Liver (tissue), 9 donors: ENCODE results near the gene HOXB9. TPM values are rescaled to one million over a fixed set of nuclear protein-coding genes. Genes with fewer than 3 reads are reported as not detected.

Experiments
- DNase-seq: peaks from one replicate; pipeline ENCODE4 v3.0.0-alpha.2; 2017; ENCODE audit warnings: low spot score
- H3K27ac ChIP-seq, 2 donors: one replicate each; pipeline ENCODE4 v1.7.0; 2013; ENCODE audit warnings: inconsistent platforms in 2 of 2, low read length in 2 of 2, control low read depth in 1 of 2, low read depth in 1 of 2, mild to moderate bottlenecking in 1 of 2
- H3K27me3 ChIP-seq, 4 donors: one replicate each; pipeline versions ENCODE4 v1.6.1 to v1.7.0; 2013; ENCODE audit warnings: low read length in 3 of 4, inconsistent platforms in 1 of 4, mild to moderate bottlenecking in 1 of 4, moderate library complexity in 1 of 4; ENCODE audit not compliant: control insufficient read depth in 4 of 4, insufficient read depth in 4 of 4
- H3K36me3 ChIP-seq, 4 donors: one replicate each; pipeline versions ENCODE4 v1.6.1 to v1.7.0; 2013; ENCODE audit warnings: low read length in 3 of 4, mild to moderate bottlenecking in 3 of 4, low read depth in 1 of 4, moderate library complexity in 1 of 4; ENCODE audit not compliant: control insufficient read depth in 4 of 4, insufficient read depth in 3 of 4
- H3K4me1 ChIP-seq, 4 donors: one replicate each; pipeline versions ENCODE4 v1.6.1 to v1.7.0; 2013; ENCODE audit warnings: low read length in 3 of 4, mild to moderate bottlenecking in 3 of 4, moderate library complexity in 1 of 4; ENCODE audit not compliant: control insufficient read depth in 4 of 4, insufficient read depth in 4 of 4
- H3K4me3 ChIP-seq, 3 donors: one replicate each; pipeline versions ENCODE4 v1.6.1 to v1.7.0; 2013; ENCODE audit warnings: low read length in 3 of 3, control low read depth in 1 of 3, low read depth in 1 of 3, mild to moderate bottlenecking in 1 of 3
- H3K9ac ChIP-seq, 2 donors: one replicate each; pipeline ENCODE4 v1.7.0; 2013; ENCODE audit warnings: low read length in 2 of 2, mild to moderate bottlenecking in 2 of 2, moderate library complexity in 2 of 2, control low read depth in 1 of 2, low read depth in 1 of 2
- H3K9me3 ChIP-seq, 4 donors: one replicate each; pipeline versions ENCODE4 v1.6.1 to v1.7.0; 2013; ENCODE audit warnings: low read length in 3 of 4; ENCODE audit not compliant: control insufficient read depth in 4 of 4
- ATF3 ChIP-seq: IDR thresholded peaks from 2 replicates; pipeline ENCODE4 v1.6.1; 2016; ENCODE audit warnings: antibody characterized with exemption
- CTCF ChIP-seq: fragments of 150-350 bp; IDR thresholded peaks from 2 replicates; pipeline ENCODE4 v1.5.1; 2017; ENCODE audit warnings: improper control_type of control experiment, low read depth, low read length; ENCODE audit not compliant: missing input control
- EGR1 ChIP-seq, 2 donors: IDR thresholded peaks; 2 replicates each; pipeline ENCODE4 v1.6.1; 2016 to 2018; ENCODE audit warnings: antibody characterized with exemption in 2 of 2, low read depth in 2 of 2
- FOXA1 ChIP-seq: IDR thresholded peaks from 2 replicates; pipeline ENCODE4 v1.6.1; 2016; ENCODE audit warnings: antibody characterized with exemption
- FOXA2 ChIP-seq: IDR thresholded peaks from 2 replicates; pipeline ENCODE4 v1.6.1; 2016; ENCODE audit warnings: antibody characterized with exemption
- GABPA ChIP-seq, 2 donors: IDR thresholded peaks in 1 of 2; conservative IDR thresholded peaks in 1 of 2; 2 replicates each; pipeline ENCODE4 v1.6.1; 2016; ENCODE audit warnings: antibody characterized with exemption in 2 of 2, mild to moderate bottlenecking in 1 of 2, moderate library complexity in 1 of 2
- HNF4A ChIP-seq, 2 donors: conservative IDR thresholded peaks; 2 replicates each; pipeline ENCODE4 v1.6.1; 2016; ENCODE audit warnings: antibody characterized with exemption in 2 of 2, mild to moderate bottlenecking in 2 of 2
- HNF4G ChIP-seq: IDR thresholded peaks from 2 replicates; pipeline ENCODE4 v1.6.1; 2016; ENCODE audit warnings: antibody characterized with exemption
- JUND ChIP-seq, 2 donors: IDR thresholded peaks; 2 replicates each; pipeline ENCODE4 v1.6.1; 2016; ENCODE audit warnings: antibody characterized with exemption in 2 of 2
- MAX ChIP-seq: IDR thresholded peaks from 2 replicates; pipeline ENCODE4 v1.6.1; 2016; ENCODE audit warnings: antibody characterized with exemption
- NR2F2 ChIP-seq: IDR thresholded peaks from 2 replicates; pipeline ENCODE4 v1.6.1; 2016; ENCODE audit warnings: antibody characterized with exemption
- RAD21 ChIP-seq, 2 donors: IDR thresholded peaks; 2 replicates each; pipeline ENCODE4 v1.6.1; 2016; ENCODE audit warnings: antibody characterized with exemption in 2 of 2, mild to moderate bottlenecking in 2 of 2
- RXRA ChIP-seq, 2 donors: IDR thresholded peaks; 2 replicates each; pipeline ENCODE4 v1.6.1; 2017 to 2018; ENCODE audit warnings: antibody characterized with exemption in 2 of 2, mild to moderate bottlenecking in 1 of 2
- SP1 ChIP-seq: IDR thresholded peaks from 2 replicates; pipeline ENCODE4 v1.6.1; 2018; ENCODE audit warnings: antibody characterized with exemption, mild to moderate bottlenecking
- TAF1 ChIP-seq: conservative IDR thresholded peaks from 2 replicates; pipeline ENCODE4 v1.6.1; 2016; ENCODE audit warnings: antibody characterized with exemption, mild to moderate bottlenecking
- YY1 ChIP-seq: IDR thresholded peaks from 2 replicates; pipeline ENCODE4 v1.6.1; 2016; ENCODE audit warnings: antibody characterized with exemption, mild to moderate bottlenecking
- WGBS: extraction: QIAGEN DNeasy Blood & Tissue Kit; methylation state at CpG from one replicate; pipeline ENCODE4 v1.1.7; 2013; 5-methylcytosine and 5-hydroxymethylcytosine counted together
- polyA plus RNA-seq, 2 donors: library from polyadenylated mRNA; stranded (reverse) in 1 of 2; unstranded in 1 of 2; fragments of 200-250 nt in 1 of 2; fragments of >200 nt in 1 of 2; fragmentation: Nextera tagmentation in 1 of 2; extraction: Ambion mirVana in 1 of 2; gene quantifications; one replicate each; pipeline versions ENCODE4 v1.2.1 to v1.2.3, GENCODE V29; 2013 to 2015
- total RNA-seq, 2 donors: library from RNA; depleted of rRNA; stranded (reverse); fragments of >200 nt; gene quantifications; one replicate each; pipeline ENCODE4 v1.2.3, GENCODE V29; 2014
- TF ChIP-seq, protein P1 (sequence below): IDR thresholded peaks from 2 replicates; pipeline ENCODE4 v1.6.1; 2016; ENCODE audit warnings: antibody characterized with exemption, mild to moderate bottlenecking
- TF ChIP-seq, protein P2 (sequence below): IDR thresholded peaks from 2 replicates; pipeline ENCODE4 v1.6.1; 2016; ENCODE audit warnings: antibody characterized with exemption
- donor health status: healthy.
- donor health status: healthy.
- donor health status: healthy.
- donor health status: healthy.
- donor health status: healthy.

The HOXB9 gene
- total and polyA plus RNA-seq, 4 donors, result not detected

GRCh38 chr17:48616717-48617470 lies 9.3 kb downstream of the HOXB9 start:
- peaks cover 0 to 18% (median 4%) of the 10 kb centered on the region in 4 donors for H3K4me1 ChIP-seq
- H3K36me3 ChIP-seq, result no peaks in the 10 kb centered on the region
- WGBS, result 14% methylated on average over 15 of the region's 15 CpGs
- H3K27ac ChIP-seq, result no peak overlapping the region
- DNase-seq, result no peak
- H3K9me3 ChIP-seq, result no peaks in the 10 kb centered on the region
- no peak overlapping the region for H3K4me3 ChIP-seq
- no peak overlapping the region for H3K9ac ChIP-seq
- peaks cover 11 to 42% (median 32%) of the 10 kb centered on the region in 4 donors for H3K27me3 ChIP-seq
- TF ChIP-seq EGR1 (IDR thresholded peaks at IDR 0.05; ENCODE audit: low read depth in 2 of 2) (no peak), ATF3 (no peak), GABPA (IDR thresholded peaks at IDR 0.05 in 1 of 2, conservative IDR thresholded peaks at IDR 0.05 in 1 of 2) (no peak), JUND (IDR thresholded peaks at IDR 0.05) (no peak), NR2F2 (no peak), RAD21 (IDR thresholded peaks at IDR 0.05) (no peak), YY1 (no peak), TAF1 (no peak), HNF4G (no peak), HNF4A (conservative IDR thresholded peaks at IDR 0.05) (no peak)
- TF ChIP-seq, protein P1, sequence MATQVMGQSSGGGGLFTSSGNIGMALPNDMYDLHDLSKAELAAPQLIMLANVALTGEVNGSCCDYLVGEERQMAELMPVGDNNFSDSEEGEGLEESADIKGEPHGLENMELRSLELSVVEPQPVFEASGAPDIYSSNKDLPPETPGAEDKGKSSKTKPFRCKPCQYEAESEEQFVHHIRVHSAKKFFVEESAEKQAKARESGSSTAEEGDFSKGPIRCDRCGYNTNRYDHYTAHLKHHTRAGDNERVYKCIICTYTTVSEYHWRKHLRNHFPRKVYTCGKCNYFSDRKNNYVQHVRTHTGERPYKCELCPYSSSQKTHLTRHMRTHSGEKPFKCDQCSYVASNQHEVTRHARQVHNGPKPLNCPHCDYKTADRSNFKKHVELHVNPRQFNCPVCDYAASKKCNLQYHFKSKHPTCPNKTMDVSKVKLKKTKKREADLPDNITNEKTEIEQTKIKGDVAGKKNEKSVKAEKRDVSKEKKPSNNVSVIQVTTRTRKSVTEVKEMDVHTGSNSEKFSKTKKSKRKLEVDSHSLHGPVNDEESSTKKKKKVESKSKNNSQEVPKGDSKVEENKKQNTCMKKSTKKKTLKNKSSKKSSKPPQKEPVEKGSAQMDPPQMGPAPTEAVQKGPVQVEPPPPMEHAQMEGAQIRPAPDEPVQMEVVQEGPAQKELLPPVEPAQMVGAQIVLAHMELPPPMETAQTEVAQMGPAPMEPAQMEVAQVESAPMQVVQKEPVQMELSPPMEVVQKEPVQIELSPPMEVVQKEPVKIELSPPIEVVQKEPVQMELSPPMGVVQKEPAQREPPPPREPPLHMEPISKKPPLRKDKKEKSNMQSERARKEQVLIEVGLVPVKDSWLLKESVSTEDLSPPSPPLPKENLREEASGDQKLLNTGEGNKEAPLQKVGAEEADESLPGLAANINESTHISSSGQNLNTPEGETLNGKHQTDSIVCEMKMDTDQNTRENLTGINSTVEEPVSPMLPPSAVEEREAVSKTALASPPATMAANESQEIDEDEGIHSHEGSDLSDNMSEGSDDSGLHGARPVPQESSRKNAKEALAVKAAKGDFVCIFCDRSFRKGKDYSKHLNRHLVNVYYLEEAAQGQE, result no peak

GRCh38 chr17:48615963-48616716 lies 10.0 kb downstream of the HOXB9 start:
- H3K27ac ChIP-seq, result no peak overlapping the region
- no peak overlapping the region for H3K9ac ChIP-seq
- H3K27me3 ChIP-seq, result peaks cover 11 to 38% (median 30%) of the 10 kb centered on the region in 4 donors
- H3K4me3 ChIP-seq, result no peak overlapping the region
- DNase-seq, result no peak
- peaks cover 0 to 18% (median 4%) of the 10 kb centered on the region in 4 donors for H3K4me1 ChIP-seq
- H3K9me3 ChIP-seq, result no peaks in the 10 kb centered on the region
- WGBS, result 21% methylated on average over 17 of the region's 17 CpGs
- H3K36me3 ChIP-seq, result no peaks in the 10 kb centered on the region
- no peak for TF ChIP-seq SP1
- TF ChIP-seq FOXA2, result no peak
- no peak for TF ChIP-seq EGR1 (IDR thresholded peaks at IDR 0.05; ENCODE audit: low read depth in 2 of 2)
- TF ChIP-seq TAF1, result no peak
- TF ChIP-seq FOXA1, result no peak
- TF ChIP-seq RXRA (IDR thresholded peaks at IDR 0.05), result no peak
- TF ChIP-seq, protein P1, result no peak
- no peak for TF ChIP-seq RAD21 (IDR thresholded peaks at IDR 0.05)
- no peak for TF ChIP-seq GABPA (IDR thresholded peaks at IDR 0.05 in 1 of 2, conservative IDR thresholded peaks at IDR 0.05 in 1 of 2)
- no peak for TF ChIP-seq CTCF
- no peak for TF ChIP-seq HNF4G
- no peak for TF ChIP-seq HNF4A (conservative IDR thresholded peaks at IDR 0.05)
- TF ChIP-seq ATF3, result no peak
- TF ChIP-seq, protein P2, sequence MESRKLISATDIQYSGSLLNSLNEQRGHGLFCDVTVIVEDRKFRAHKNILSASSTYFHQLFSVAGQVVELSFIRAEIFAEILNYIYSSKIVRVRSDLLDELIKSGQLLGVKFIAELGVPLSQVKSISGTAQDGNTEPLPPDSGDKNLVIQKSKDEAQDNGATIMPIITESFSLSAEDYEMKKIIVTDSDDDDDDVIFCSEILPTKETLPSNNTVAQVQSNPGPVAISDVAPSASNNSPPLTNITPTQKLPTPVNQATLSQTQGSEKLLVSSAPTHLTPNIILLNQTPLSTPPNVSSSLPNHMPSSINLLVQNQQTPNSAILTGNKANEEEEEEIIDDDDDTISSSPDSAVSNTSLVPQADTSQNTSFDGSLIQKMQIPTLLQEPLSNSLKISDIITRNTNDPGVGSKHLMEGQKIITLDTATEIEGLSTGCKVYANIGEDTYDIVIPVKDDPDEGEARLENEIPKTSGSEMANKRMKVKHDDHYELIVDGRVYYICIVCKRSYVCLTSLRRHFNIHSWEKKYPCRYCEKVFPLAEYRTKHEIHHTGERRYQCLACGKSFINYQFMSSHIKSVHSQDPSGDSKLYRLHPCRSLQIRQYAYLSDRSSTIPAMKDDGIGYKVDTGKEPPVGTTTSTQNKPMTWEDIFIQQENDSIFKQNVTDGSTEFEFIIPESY, result no peak
- no peak for TF ChIP-seq MAX
